ENCODE data around the gene AKNA.

AKNA gene

DNA sequence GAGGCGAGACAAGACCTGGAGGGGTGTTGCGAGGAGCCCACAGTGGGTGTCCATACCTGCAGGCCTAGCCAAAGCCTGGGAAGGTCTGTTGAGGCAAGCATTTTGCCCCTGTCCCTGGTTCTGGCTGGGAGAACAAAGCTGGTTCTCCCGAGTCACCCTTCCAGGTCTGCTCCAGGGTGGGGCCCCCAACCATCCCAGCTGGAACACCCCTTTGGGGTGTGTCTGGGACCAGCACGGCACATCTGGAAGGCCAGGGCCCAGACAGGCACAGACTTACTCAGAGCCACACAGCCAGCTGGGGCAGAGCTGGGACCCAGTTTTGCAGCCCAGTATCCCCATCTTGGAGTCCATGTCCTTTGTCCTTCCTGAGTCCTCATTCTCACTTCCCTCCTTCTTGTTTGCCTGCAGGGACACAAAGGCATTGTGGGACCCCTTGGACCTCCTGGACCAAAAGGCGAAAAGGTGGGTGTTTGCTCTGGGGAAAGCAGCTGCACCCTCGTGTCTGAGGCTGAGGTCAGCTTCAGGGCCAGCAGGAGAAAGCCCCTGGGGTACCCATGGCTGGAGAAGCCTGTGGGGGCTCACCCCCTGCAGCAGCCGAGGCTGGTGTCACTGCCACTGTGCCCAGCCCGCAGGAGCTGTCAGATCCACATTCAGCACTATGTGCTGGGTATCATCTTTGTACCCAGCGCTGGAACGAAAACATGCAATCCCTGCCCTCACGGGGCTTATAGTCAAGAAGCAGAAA lies 103.3 kb downstream of the AKNA start:
- ATAC-seq (no peak), DNase-seq (no peak)
